GM18511 (cell line): ENCODE data around the gene TMEM43.

ENCODE experiments used
- ATAC-seq: cut with Tn5 transposase; IDR thresholded peaks from one replicate; pipeline ENCODE4 v1.9.1; 2021; ENCODE audit warnings: mild to moderate bottlenecking, moderate library complexity; ENCODE audit not compliant: unreplicated experiment

TMEM43 gene

GRCh38 chr3:14150491-14151230 lies 25.8 kb downstream of the TMEM43 start:
- no peak for ATAC-seq

GRCh38 chr3:14151471-14152083 lies 26.7 kb downstream of the TMEM43 start:
- ATAC-seq = no peak

GRCh38 chr3:14152233-14152962 lies 27.5 kb downstream of the TMEM43 start:
- ATAC-seq = no peak

GRCh38 chr3:14152963-14153355 lies 28.1 kb downstream of the TMEM43 start:
- ATAC-seq = no peak

GRCh38 chr3:14153663-14154062 lies 28.8 kb downstream of the TMEM43 start:
- no peak for ATAC-seq

GRCh38 chr3:14154276-14154675 lies 29.4 kb downstream of the TMEM43 start:
- no peak for ATAC-seq

- no peak for ATAC-seq
Observed at GRCh38 chr3:14154895-14155440, 30.1 kb downstream of the TMEM43 start.

- ATAC-seq = no peak
Observed at GRCh38 chr3:14156201-14156600, 31.3 kb downstream of the TMEM43 start.

- no peak for ATAC-seq
Observed at GRCh38 chr3:14156843-14157561, 32.1 kb downstream of the TMEM43 start.

- no peak for ATAC-seq
Observed at GRCh38 chr3:14157951-14158350, 33.1 kb downstream of the TMEM43 start.

GRCh38 chr3:14158370-14158769 lies 33.5 kb downstream of the TMEM43 start:
- no peak for ATAC-seq

GRCh38 chr3:14159426-14159825 lies 34.6 kb downstream of the TMEM43 start:
- no peak for ATAC-seq

GRCh38 chr3:14161282-14161681 lies 36.4 kb downstream of the TMEM43 start:
- no peak for ATAC-seq

GRCh38 chr3:14162178-14162577 lies 37.3 kb downstream of the TMEM43 start:
- ATAC-seq = no peak

GRCh38 chr3:14166877-14167603 lies 42.2 kb downstream of the TMEM43 start:
- no peak for ATAC-seq

GRCh38 chr3:14169435-14169834 lies 44.6 kb downstream of the TMEM43 start:
- ATAC-seq = no peak

GRCh38 chr3:14169871-14170270 lies 45.0 kb downstream of the TMEM43 start:
- no peak for ATAC-seq

GRCh38 chr3:14170531-14171159 lies 45.8 kb downstream of the TMEM43 start:
- no peak for ATAC-seq

- no peak for ATAC-seq
Observed at GRCh38 chr3:14172496-14172895, 47.6 kb downstream of the TMEM43 start.

GRCh38 chr3:14174483-14174882 lies 49.6 kb downstream of the TMEM43 start:
- ATAC-seq = no peak
